HepG2 (cell line): ENCODE measurements around the gene GKN1. TPM values are rescaled to one million over a fixed set of nuclear protein-coding genes. Genes with fewer than 3 reads are reported as not detected.
A peak's percentile ranks its signal among the peaks of the same experiment; 100 is the strongest.

Experiments used
- ATF5 ChIP-seq: sonication (generic); formaldehyde crosslinking; IDR thresholded peaks from 2 replicates; pipeline ENCODE4 v1.4.0; 2020; ENCODE audit warnings: mild to moderate bottlenecking, low read depth, missing genetic modification reagents
- BRF2 ChIP-seq: sonication (generic); formaldehyde crosslinking; IDR thresholded peaks from 2 replicates; pipeline ENCODE4 v1.8.1; 2022; ENCODE audit warnings: mild to moderate bottlenecking, missing genetic modification reagents
- CHD2 ChIP-seq: IDR thresholded peaks from 2 replicates; pipeline ENCODE4 v1.6.1; 2011; ENCODE audit warnings: low read depth, low read length, improper control_type of control experiment
- GTF3A ChIP-seq: sonication (generic); formaldehyde crosslinking; conservative IDR thresholded peaks from 2 replicates; pipeline ENCODE4 v1.4.0; 2020; ENCODE audit warnings: mild to moderate bottlenecking, missing genetic modification reagents
- HNRNPLL ChIP-seq: fragments of 200-400 bp; formaldehyde crosslinking; IDR thresholded peaks from 2 replicates; pipeline ENCODE4 v1.6.1; 2017; ENCODE audit warnings: mild to moderate bottlenecking, low read depth, low read length; ENCODE audit not compliant: poor library complexity, severe bottlenecking
- HNRNPUL1 ChIP-seq: fragments of 200-400 bp; formaldehyde crosslinking; IDR thresholded peaks from 2 replicates; pipeline ENCODE4 v1.6.1; 2017; ENCODE audit warnings: low read depth, mild to moderate bottlenecking, low read length, moderate library complexity
- KDM1A ChIP-seq: IDR thresholded peaks from 2 replicates; pipeline ENCODE4 v1.6.1; 2016; ENCODE audit warnings: missing compliant biosample characterization
- KDM4B ChIP-seq: sonication (generic); formaldehyde crosslinking; IDR thresholded peaks from 2 replicates; pipeline ENCODE4 v1.4.0; 2020; ENCODE audit warnings: missing genetic modification reagents
- MYPOP ChIP-seq: sonication (generic); formaldehyde crosslinking; IDR thresholded peaks from 2 replicates; pipeline ENCODE4 v1.8.1; 2023; ENCODE audit warnings: mild to moderate bottlenecking, moderate library complexity, missing genetic modification reagents
- NCOA2 ChIP-seq: sonication (generic); formaldehyde crosslinking; IDR thresholded peaks from 2 replicates; pipeline ENCODE4 v1.8.0; 2022; ENCODE audit warnings: inconsistent platforms
- PCBP2 ChIP-seq: fragments of 200-400 bp; formaldehyde crosslinking; optimal IDR thresholded peaks from 2 replicates; pipeline ENCODE3; 2018; ENCODE audit warnings: low read length, low read depth; ENCODE audit not compliant: poor library complexity, severe bottlenecking
- POLR2G ChIP-seq: fragments of 200-400 bp; formaldehyde crosslinking; IDR thresholded peaks from 2 replicates; pipeline ENCODE4 v1.6.1; 2018; ENCODE audit warnings: mild to moderate bottlenecking, low read depth, low read length, moderate library complexity
- PPARG ChIP-seq: conservative IDR thresholded peaks from 2 replicates; pipeline ENCODE4 v1.6.1; 2016; ENCODE audit warnings: missing biosample characterization, missing genetic modification reagents
- RBFOX2 ChIP-seq: fragments of 200-400 bp; formaldehyde crosslinking; IDR thresholded peaks from 2 replicates; pipeline ENCODE4 v1.6.1; 2017; ENCODE audit warnings: low read depth, mild to moderate bottlenecking, low read length
- RXRB ChIP-seq: IDR thresholded peaks from 2 replicates; pipeline ENCODE4 v1.6.1; 2016; ENCODE audit warnings: borderline replicate concordance, missing genetic modification reagents, missing compliant biosample characterization
- SMAD1 ChIP-seq: sonication (generic); formaldehyde crosslinking; IDR thresholded peaks from 2 replicates; pipeline ENCODE4 v1.4.0; 2020; ENCODE audit warnings: missing genetic modification reagents, low read depth, mild to moderate bottlenecking, borderline replicate concordance
- SPEN ChIP-seq: sonication (generic); formaldehyde crosslinking; IDR thresholded peaks from 2 replicates; pipeline ENCODE4 v1.5.1; 2020; ENCODE audit warnings: low read depth, mild to moderate bottlenecking, missing genetic modification reagents
- TBP ChIP-seq: sonication (generic); formaldehyde crosslinking; IDR thresholded peaks from 2 replicates; pipeline ENCODE4 v1.5.0; 2020; ENCODE audit warnings: missing genetic modification reagents
- TBX3 ChIP-seq: fragments of 450-650 bp; IDR thresholded peaks from 2 replicates; pipeline ENCODE4 v1.6.1; 2017; ENCODE audit warnings: antibody characterized with exemption, mild to moderate bottlenecking, inconsistent platforms, borderline replicate concordance
- THRA ChIP-seq: sonication (generic); formaldehyde crosslinking; IDR thresholded peaks from 2 replicates; pipeline ENCODE4 v1.4.0; 2020; ENCODE audit warnings: missing genetic modification reagents, borderline replicate concordance
- UBTF ChIP-seq: sonication (generic); formaldehyde crosslinking; IDR thresholded peaks from 2 replicates; pipeline ENCODE4 v1.4.0; 2020; ENCODE audit warnings: mild to moderate bottlenecking, missing genetic modification reagents
- ZFY ChIP-seq: sonication (generic); formaldehyde crosslinking; IDR thresholded peaks from 2 replicates; pipeline ENCODE4 v1.4.0; 2020; ENCODE audit warnings: missing genetic modification reagents
- ZNF44 ChIP-seq: sonication (generic); formaldehyde crosslinking; IDR thresholded peaks from 2 replicates; pipeline ENCODE4 v1.5.1; 2020; ENCODE audit warnings: mild to moderate bottlenecking, missing genetic modification reagents
- ZNF775 ChIP-seq: sonication (generic); formaldehyde crosslinking; IDR thresholded peaks from 2 replicates; pipeline ENCODE4 v1.4.0; 2020; ENCODE audit warnings: missing genetic modification reagents, mild to moderate bottlenecking, moderate library complexity, borderline replicate concordance
- ZZZ3 ChIP-seq: sonication (generic); formaldehyde crosslinking; IDR thresholded peaks from 2 replicates; pipeline ENCODE4 v1.4.0; 2020; ENCODE audit warnings: missing genetic modification reagents, mild to moderate bottlenecking, borderline replicate concordance
- polyA plus RNA-seq, 8 experiments: library from polyadenylated mRNA; depleted of rRNA in 3 of 8; stranded (reverse) in 7 of 8; unstranded in 1 of 8; fragments of >200 nt; fragmentation: Illumina TruSeq in 4 of 8; extraction: Trizol in 4 of 8; gene quantifications; 2 replicates each; pipeline versions ENCODE4 v1.2.1 to v1.2.3, GENCODE V29; 2011 to 2016; ENCODE audit warnings: low read depth in 4 of 8, missing spikeins in 1 of 8, mixed read lengths in 1 of 8; ENCODE audit not compliant: insufficient read depth in 1 of 8
- total RNA-seq, 5 experiments: library from RNA; depleted of rRNA; stranded (reverse); fragments of >200 nt; fragmentation: Illumina TruSeq; extraction: Trizol; gene quantifications; 2 replicates each; pipeline ENCODE4 v1.2.3, GENCODE V29; 2016; ENCODE audit warnings: low read depth in 1 of 5

The GKN1 gene
- total and polyA plus RNA-seq, 2 of the 13 experiments (the other 11 are each of a cell fraction or from before 2014, with no cell fraction given): not detected

- TF ChIP-seq TBX3 (no peak), RXRB (peak; percentile 20; the same call in 1 of the 2 replicates), PCBP2 (no peak), PPARG (CRISPR knock-in tag) (no peak), ATF5 (no peak), ZNF44 (CRISPR knock-in tag) (no peak), HNRNPLL (no peak), POLR2G (no peak), ZZZ3 (no peak), SMAD1 (CRISPR knock-in tag) (no peak), BRF2 (CRISPR knock-in tag) (no peak), SPEN (CRISPR knock-in tag) (no peak), CHD2 (no peak), NCOA2 (CRISPR knock-in tag) (no peak), ZNF775 (CRISPR knock-in tag) (no peak), TBP (CRISPR knock-in tag) (no peak), RBFOX2 (no peak), THRA (CRISPR knock-in tag) (no peak), MYPOP (CRISPR knock-in tag) (no peak), UBTF (no peak), ZFY (no peak), GTF3A (CRISPR knock-in tag) (no peak), KDM1A (no peak), KDM4B (CRISPR knock-in tag) (0 out of 2 replicates have a peak, but pooled peaks have one; percentile 56), HNRNPUL1 (no peak)
Observed at GRCh38 chr2:69026026-69026425, 51.6 kb downstream of the GKN1 start (continued).
